Neural progenitor cell (in vitro differentiated cells): ENCODE measurements around the gene MACROH2A1. TPM values are rescaled to one million over a fixed set of nuclear protein-coding genes. Genes with fewer than 3 reads are reported as not detected.

Experiments used
- DNase-seq: peaks from one replicate; pipeline ENCODE4 v3.0.0-alpha.2; 2016; ENCODE audit warnings: low spot score
- H2AFZ ChIP-seq: fragments of 200-600 bp; sonication (generic); replicated peaks from 2 replicates; pipeline ENCODE4 v1.6.1; 2016; ENCODE audit warnings: antibody characterized with exemption
- H3F3A ChIP-seq: fragments of 200-600 bp; sonication (generic); 2 replicates; pipeline ENCODE4 v1.6.1; 2016; ENCODE audit warnings: antibody characterized with exemption, low read depth
- H3K27ac ChIP-seq: fragments of 200-600 bp; sonication (generic); 2 replicates; pipeline ENCODE4 v1.5.1; 2016; ENCODE audit warnings: mild to moderate bottlenecking
- H3K27me3 ChIP-seq: fragments of 200-600 bp; sonication (generic); 2 replicates; pipeline ENCODE4 v1.6.1; 2016; ENCODE audit warnings: mild to moderate bottlenecking, moderate library complexity
- H3K36me3 ChIP-seq: fragments of 200-600 bp; sonication (generic); 2 replicates; pipeline ENCODE4 v1.5.1; 2016
- H3K4me1 ChIP-seq: fragments of 200-600 bp; sonication (generic); 2 replicates; pipeline ENCODE4 v1.6.1; 2016; ENCODE audit warnings: mixed run types
- H3K4me2 ChIP-seq: fragments of 200-600 bp; sonication (generic); 2 replicates; pipeline ENCODE4 v1.6.1; 2016
- H3K4me3 ChIP-seq: fragments of 200-600 bp; sonication (generic); 2 replicates; pipeline ENCODE4 v1.5.1; 2016
- H3K79me2 ChIP-seq: fragments of 200-600 bp; sonication (generic); 2 replicates; pipeline ENCODE4 v1.6.1; 2016; ENCODE audit warnings: low read depth
- H3K9ac ChIP-seq: fragments of 200-600 bp; sonication (generic); 2 replicates; pipeline ENCODE4 v1.6.1; 2016
- H3K9me3 ChIP-seq: fragments of 200-600 bp; sonication (generic); 2 replicates; pipeline ENCODE4 v1.5.1; 2016; ENCODE audit warnings: low read depth
- H4K20me1 ChIP-seq: fragments of 200-600 bp; sonication (generic); 2 replicates; pipeline ENCODE4 v1.6.1; 2016; ENCODE audit warnings: low read depth
- H3K27ac Mint-ChIP-seq: 3 replicates; pipeline ENCODE4 v1.8.0; 2021; ENCODE audit warnings: mixed read lengths
- H3K27me3 Mint-ChIP-seq: 2 replicates; pipeline ENCODE4 v1.8.0; 2022; ENCODE audit warnings: low read depth, mild to moderate bottlenecking, inconsistent platforms, moderate library complexity, mixed read lengths; ENCODE audit not compliant: insufficient read depth
- H3K36me3 Mint-ChIP-seq: 3 replicates; pipeline ENCODE4 v1.8.0; 2021; ENCODE audit warnings: mixed read lengths
- H3K4me1 Mint-ChIP-seq: 3 replicates; pipeline ENCODE4 v1.8.0; 2021; ENCODE audit warnings: mixed read lengths
- H3K4me3 Mint-ChIP-seq: 3 replicates; pipeline ENCODE4 v1.8.0; 2021; ENCODE audit warnings: mild to moderate bottlenecking, moderate library complexity, mixed read lengths
- H3K9me3 Mint-ChIP-seq: 3 replicates; pipeline ENCODE4 v1.8.0; 2020; ENCODE audit warnings: mixed read lengths
- CTCF ChIP-seq: fragments of 200-600 bp; sonication (generic); IDR thresholded peaks from 2 replicates; pipeline ENCODE4 v1.5.1; 2017; ENCODE audit warnings: antibody characterized with exemption, mild to moderate bottlenecking
- EZH2 ChIP-seq: fragments of 200-600 bp; sonication (generic); IDR thresholded peaks from 2 replicates; pipeline ENCODE4 v1.6.1; 2017; ENCODE audit warnings: antibody characterized with exemption, mild to moderate bottlenecking, moderate library complexity
- EZH2phosphoT487 ChIP-seq: fragments of 200-600 bp; sonication (generic); IDR thresholded peaks from 2 replicates; pipeline ENCODE4 v1.6.1; 2017; ENCODE audit warnings: antibody characterized with exemption
- total RNA-seq: library from RNA; depleted of rRNA; stranded (reverse); fragments of >200 nt; gene quantifications from 2 replicates; pipeline ENCODE4 v1.2.3, GENCODE V29; 2015; ENCODE audit warnings: low replicate concordance

Gene MACROH2A1
- total RNA-seq, 1 donor from 2014 or later, result 179 TPM

- H3K27ac ChIP-seq, result no peak overlapping the region
These were observed 12.9 kb downstream of the MACROH2A1 start for GRCh38 chr5:135386096-135386495.

GRCh38 chr5:135385576-135385975 is 13.5 kb downstream of the MACROH2A1 start:
- Mint-ChIP-seq H3K4me1 (no peaks in the 10 kb centered on the region), H3K27ac (no peak overlapping the region), H3K9me3 (no peaks in the 10 kb centered on the region), H3K4me3 (no peak overlapping the region), H3K27me3 (peaks cover 3% of the 10 kb centered on the region), H3K36me3 (peaks cover 38% of the 10 kb centered on the region)
- Histone ChIP-seq H3K9ac (no peak overlapping the region), H3K4me1 (no peaks in the 10 kb centered on the region), H3K79me2 (peaks cover 29% of the 10 kb centered on the region), H3K4me2 (no peak overlapping the region), H3K27me3 (no peaks in the 10 kb centered on the region), H3K36me3 (no peaks in the 10 kb centered on the region), H4K20me1 (peaks cover 81% of the 10 kb centered on the region), H3F3A (no peaks in the 10 kb centered on the region), H3K27ac (no peak overlapping the region), H3K4me3 (no peak overlapping the region), H3K9me3 (no peaks in the 10 kb centered on the region), H2AFZ (no peak overlapping the region)
- TF ChIP-seq CTCF, result no peak
- no peak for TF ChIP-seq EZH2
- TF ChIP-seq EZH2phosphoT487, result no peak
- no peak for DNase-seq

More at GRCh38 chr5:135386096-135386495, 12.9 kb downstream of the MACROH2A1 start:
- no peak overlapping the region for H3K4me3 Mint-ChIP-seq
- TF ChIP-seq CTCF (no peak), EZH2phosphoT487 (no peak), EZH2 (no peak)
- no peaks in the 10 kb centered on the region for H3K9me3 Mint-ChIP-seq
- no peaks in the 10 kb centered on the region for H3K9me3 ChIP-seq
- no peaks in the 10 kb centered on the region for H3K36me3 ChIP-seq
- H3K27me3 ChIP-seq, result no peaks in the 10 kb centered on the region
- H3K79me2 ChIP-seq, result peaks cover 34% of the 10 kb centered on the region
- H3F3A ChIP-seq, result no peaks in the 10 kb centered on the region
- peaks cover 3% of the 10 kb centered on the region for H3K27me3 Mint-ChIP-seq
- no peaks in the 10 kb centered on the region for H3K4me1 ChIP-seq
- no peak overlapping the region for H3K27ac Mint-ChIP-seq
- H2AFZ ChIP-seq, result no peak overlapping the region
- no peak overlapping the region for H3K4me3 ChIP-seq
- no peaks in the 10 kb centered on the region for H3K4me1 Mint-ChIP-seq
- no peak overlapping the region for H3K9ac ChIP-seq
- H3K36me3 Mint-ChIP-seq, result peaks cover 38% of the 10 kb centered on the region
- no peak overlapping the region for H3K4me2 ChIP-seq
- DNase-seq, result no peak
- peaks cover 82% of the 10 kb centered on the region for H4K20me1 ChIP-seq

GRCh38 chr5:135384898-135385297 is 14.1 kb downstream of the MACROH2A1 start:
- peaks cover 81% of the 10 kb centered on the region for H4K20me1 ChIP-seq
- no peak overlapping the region for H3K4me2 ChIP-seq
- H3K27ac ChIP-seq, result no peak overlapping the region
- Mint-ChIP-seq H3K4me1 (no peaks in the 10 kb centered on the region), H3K4me3 (no peak overlapping the region), H3K27ac (no peak overlapping the region), H3K9me3 (no peaks in the 10 kb centered on the region), H3K27me3 (peaks cover 2% of the 10 kb centered on the region), H3K36me3 (peaks cover 39% of the 10 kb centered on the region)
- no peaks in the 10 kb centered on the region for H3K9me3 ChIP-seq
- no peak for DNase-seq
- no peaks in the 10 kb centered on the region for H3K27me3 ChIP-seq
- H3K4me3 ChIP-seq, result no peak overlapping the region
- H3F3A ChIP-seq, result no peaks in the 10 kb centered on the region
- no peak for TF ChIP-seq CTCF
- no peak for TF ChIP-seq EZH2
- TF ChIP-seq EZH2phosphoT487, result no peak
- no peak overlapping the region for H3K9ac ChIP-seq
- no peaks in the 10 kb centered on the region for H3K4me1 ChIP-seq
- no peak overlapping the region for H2AFZ ChIP-seq
- H3K79me2 ChIP-seq, result peaks cover 22% of the 10 kb centered on the region
- no peaks in the 10 kb centered on the region for H3K36me3 ChIP-seq
